NCI-H1092 (cell line): ENCODE results near the gene FLOT1.
"Not testable (repeated sequence)": the region's sequence is repeated elsewhere in the genome, so short reads cannot be mapped to it uniquely, and the experiment has no call there.

Experiments used
- DNase-seq: peaks from one replicate; lab custom pipeline; 2025; lab: John Stamatoyannopoulos, UW

FLOT1 gene

GRCh38 chr6:30747300-30747687, 4.8 kb upstream of the FLOT1 start:
- DNase-seq: no peak

GRCh38 chr6:30744054-30744805, 1.7 kb upstream of the FLOT1 start, which contains the start of gene IER3:
Gene IER3, minus strand, starts transcription at chr6:30744547. Its CDS starts 29 bp downstream, at chr6:30744518.
- no peak for DNase-seq

DNA sequence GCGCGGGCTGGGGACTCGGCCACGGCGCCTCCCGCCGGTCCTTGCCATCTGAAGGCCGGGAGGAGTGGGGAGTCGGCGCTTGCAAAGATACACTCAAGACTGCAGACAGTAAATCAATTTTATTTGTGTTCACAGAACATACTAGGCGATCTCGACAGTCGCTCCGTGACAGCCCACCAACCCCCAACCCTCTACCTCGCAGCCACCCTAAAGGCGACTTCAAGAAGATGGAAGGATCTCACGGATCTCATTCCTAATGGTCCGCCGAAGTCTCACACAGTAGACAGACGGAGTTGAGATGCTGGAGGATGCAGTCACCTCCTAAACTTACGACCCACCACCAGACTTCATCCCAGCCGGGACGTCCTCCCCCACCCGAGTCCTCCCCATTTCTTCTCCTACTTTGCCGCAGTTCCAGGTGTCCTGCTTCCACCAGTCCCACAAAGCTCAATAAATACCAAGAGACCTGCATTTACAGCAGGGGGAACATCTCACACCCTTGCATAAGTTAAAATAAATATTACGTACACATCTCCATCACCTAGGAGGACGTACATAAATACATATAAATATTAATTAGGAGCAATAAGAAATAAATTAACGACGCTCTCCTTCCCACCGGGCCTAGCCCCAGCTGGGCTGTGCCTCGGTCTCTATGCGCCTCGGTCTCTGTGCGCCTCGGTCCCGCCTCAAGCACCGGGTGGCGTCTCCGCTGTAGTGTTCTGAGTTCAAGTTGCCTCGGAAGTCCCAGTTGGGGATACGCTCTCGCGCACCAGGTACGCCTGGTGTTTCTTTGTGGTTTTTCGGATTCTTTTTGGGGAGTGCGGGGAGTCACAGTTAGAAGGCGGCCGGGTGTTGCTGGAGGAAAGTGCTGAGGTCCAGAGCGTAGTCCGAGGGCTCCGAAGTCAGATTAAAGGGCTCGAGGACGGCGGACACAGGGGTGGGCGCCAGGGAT, 889 bp upstream of the FLOT1 start:
- no peak for DNase-seq

- no peak for DNase-seq
Observed at GRCh38 chr6:30741789-30742315, 635 bp downstream of the FLOT1 start.

- DNase-seq: no peak
Observed at GRCh38 chr6:30741063-30741779, 1.3 kb downstream of the FLOT1 start.

DNA sequence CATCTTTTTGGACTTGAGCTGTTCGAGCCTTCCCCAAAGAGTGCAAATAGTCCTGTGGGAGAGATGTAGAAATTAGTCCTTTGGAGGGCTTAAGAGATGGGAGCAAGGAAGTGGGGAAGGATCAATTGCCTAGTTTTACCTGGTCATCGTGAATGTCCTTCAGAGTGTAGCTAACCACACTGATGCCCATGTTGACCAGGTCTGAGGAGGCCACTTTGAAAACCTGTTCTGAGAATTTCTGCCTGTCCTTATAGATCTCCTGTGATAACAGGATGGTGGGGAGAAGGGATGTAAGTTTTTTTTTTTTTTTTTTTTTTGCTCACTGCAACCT, 2.0 kb downstream of the FLOT1 start:
- DNase-seq: no peak

GRCh38 chr6:30738532-30738931, 4.0 kb downstream of the FLOT1 start:
- no peak for DNase-seq

- no peak for DNase-seq
Observed at GRCh38 chr6:30735668-30736314, 6.7 kb downstream of the FLOT1 start.

DNA sequence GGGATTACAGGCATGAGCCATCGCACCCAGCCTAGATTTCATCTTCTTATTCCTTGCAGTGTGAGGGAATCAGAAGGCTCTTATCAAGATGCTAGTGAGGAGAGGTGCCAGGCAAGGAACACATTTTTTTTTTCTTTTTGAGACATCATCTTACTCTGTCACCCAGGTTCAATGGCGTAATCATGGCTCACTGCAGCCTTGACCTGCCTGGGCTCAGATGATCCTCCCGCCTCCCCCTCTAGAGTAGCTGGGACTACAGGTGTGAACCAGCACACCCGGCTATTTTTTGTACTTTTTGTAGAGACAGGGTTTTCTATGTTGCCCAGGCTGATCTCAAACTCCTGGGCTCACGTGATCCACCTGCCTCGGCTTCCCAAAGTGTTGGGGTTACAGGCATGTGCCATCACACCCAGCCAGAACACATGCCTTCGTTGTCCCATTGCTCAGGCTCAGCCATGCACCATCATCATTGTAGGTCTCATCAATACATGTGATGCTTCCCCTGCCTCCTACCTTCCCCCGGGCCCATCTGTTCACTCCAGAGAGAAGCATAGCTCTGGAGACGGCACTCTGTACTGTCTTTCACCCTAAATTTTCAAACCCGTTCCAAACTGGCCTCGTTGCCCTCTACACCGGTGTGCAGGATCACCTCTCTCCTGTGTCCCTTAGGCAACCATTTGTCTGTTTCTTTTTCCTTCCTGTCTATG, 10.1 kb downstream of the FLOT1 start:
- DNase-seq: no peak

DNA sequence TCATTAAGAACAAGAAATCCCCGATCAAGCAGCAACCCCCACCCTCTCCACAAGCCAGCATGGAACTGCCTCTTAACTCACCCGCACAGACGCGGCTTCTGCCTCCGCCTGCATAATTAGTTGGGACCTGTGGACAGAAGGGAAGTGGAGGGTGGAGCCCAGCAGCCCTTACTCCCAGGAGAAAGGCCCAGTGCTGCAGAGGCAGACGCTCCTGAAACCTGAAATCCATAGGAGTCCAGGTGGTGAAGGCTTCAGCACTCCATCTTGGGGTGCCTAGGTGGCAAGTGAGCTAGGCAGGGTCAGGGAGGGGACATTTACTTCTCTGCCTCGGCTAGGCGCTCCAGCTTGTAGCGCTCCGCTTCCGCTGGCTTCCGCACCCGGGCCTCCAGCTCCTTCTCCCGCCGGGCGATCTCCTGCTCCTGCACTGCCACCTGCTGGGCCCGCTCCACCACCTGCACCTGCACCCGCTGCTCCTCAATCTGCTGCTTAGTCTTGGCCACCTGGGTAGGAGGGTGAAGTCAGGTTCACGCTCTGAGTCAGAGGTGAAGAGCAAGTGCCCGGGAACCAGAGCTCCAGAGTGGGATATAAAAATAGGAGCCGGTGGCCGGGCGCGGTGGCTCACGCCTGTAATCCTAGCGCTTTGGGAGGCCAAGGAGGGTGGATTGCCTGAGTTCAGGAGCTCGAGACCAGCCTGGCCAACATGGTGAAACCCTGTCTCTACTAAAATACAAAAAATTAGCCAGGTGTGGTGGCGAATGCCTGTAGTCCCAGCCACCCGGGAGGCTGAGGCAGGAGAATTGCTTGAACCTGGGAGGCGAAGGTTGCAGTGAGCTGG, 11.7 kb downstream of the FLOT1 start:
- peak; percentile 23 for DNase-seq

DNA sequence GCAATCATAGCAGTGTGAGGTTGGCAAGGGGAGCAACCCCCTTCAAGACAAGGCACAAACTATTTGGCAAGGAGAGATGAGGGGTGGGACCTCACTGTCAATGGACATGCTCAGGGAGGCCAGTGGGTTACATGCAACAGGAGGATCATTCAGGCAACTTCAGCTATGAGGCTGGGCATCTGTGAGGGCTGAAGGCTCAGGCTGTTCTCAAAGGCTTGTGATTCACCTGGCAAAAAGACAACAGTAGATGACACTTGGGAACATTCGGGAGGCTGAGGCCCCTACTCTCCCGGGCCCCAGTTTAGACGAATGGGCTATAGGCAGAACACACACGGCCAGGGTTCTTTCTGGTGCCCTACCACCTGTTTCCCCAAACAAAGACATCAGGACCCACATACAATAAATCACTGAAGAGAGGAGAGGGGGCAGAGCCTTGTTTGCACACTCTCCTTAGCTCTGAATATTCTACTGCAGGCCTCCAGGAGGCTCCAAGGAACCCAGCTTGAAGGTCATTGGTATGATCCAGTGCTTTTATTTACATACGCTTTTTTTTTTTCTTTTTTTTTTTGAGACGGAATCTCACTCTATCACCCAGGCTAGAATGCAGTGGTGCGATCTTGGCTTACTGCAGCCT, 14.4 kb downstream of the FLOT1 start:
- DNase-seq: no peak

GRCh38 chr6:30726506-30727413, 15.7 kb downstream of the FLOT1 start:
- DNase-seq: no peak

DNA sequence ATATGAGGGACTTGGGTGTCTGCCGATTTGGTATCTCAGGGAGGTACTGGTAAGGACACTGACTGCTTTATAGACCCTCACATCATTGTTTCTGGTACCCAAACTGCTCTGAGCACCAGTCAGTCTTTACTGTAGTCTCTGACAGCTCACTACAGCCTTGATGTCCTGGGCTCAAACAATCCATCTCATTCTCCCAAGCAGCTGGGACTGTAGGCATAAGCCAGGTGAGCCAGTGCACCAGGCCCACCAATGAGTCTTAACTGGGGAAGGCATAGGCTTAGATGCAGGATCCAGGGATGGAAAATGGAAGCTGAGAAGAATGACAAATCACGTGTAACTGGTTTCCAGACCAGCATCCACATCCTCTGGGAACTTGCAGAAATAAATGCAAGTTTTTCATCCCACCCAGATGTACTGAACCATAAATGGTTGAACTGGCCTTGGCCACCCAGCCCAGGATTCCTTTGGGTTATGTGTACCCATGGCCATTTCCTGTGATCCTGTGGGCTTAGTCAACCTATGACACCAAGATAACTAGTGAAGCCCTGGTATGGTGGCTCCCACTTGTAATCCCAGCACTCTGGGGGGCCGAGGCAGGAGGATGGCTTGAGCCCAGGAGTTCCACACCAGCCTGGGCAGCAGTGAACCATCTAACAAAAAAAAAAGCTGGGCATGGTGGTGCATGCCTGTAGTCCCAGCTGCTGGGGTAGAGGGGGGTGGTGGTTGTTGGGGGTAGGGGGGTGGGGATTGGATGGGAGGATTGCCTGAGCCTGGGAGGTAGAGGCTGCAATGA, 16.6 kb downstream of the FLOT1 start:
- DNase-seq: no peak

DNA sequence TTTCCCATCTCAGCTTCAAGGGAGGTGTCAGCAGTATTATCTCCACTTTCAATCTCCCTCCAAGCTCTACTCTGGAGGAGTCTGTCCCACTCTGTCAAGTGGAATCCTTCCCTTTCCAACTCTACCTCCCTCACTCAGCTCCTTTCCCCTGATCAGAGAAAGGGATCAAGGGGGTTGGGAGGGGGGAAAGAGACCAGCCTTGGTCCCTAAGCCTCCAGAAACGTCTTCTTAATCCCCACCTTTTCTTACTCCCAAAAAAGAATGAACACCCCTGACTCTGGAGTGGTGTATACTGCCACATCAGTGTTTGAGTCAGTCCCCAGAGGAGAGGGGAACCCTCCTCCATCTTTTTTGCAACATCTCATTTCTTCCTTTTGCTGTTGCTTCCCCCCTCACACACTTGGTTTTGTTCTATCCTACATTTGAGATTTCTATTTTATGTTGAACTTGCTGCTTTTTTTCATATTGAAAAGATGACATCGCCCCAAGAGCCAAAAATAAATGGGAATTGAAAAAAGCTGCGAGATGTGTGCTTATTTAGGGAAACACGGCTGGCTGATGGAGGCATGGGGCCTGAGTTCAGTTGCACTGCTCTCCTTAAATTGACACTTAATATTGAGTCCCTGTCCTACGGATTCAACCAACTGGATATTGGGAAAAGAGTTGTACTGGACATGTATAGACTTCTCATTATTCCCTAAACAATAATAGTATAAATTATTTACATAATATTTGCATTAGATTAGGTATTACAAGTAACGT, 17.4 kb downstream of the FLOT1 start:
- DNase-seq: no peak

DNA sequence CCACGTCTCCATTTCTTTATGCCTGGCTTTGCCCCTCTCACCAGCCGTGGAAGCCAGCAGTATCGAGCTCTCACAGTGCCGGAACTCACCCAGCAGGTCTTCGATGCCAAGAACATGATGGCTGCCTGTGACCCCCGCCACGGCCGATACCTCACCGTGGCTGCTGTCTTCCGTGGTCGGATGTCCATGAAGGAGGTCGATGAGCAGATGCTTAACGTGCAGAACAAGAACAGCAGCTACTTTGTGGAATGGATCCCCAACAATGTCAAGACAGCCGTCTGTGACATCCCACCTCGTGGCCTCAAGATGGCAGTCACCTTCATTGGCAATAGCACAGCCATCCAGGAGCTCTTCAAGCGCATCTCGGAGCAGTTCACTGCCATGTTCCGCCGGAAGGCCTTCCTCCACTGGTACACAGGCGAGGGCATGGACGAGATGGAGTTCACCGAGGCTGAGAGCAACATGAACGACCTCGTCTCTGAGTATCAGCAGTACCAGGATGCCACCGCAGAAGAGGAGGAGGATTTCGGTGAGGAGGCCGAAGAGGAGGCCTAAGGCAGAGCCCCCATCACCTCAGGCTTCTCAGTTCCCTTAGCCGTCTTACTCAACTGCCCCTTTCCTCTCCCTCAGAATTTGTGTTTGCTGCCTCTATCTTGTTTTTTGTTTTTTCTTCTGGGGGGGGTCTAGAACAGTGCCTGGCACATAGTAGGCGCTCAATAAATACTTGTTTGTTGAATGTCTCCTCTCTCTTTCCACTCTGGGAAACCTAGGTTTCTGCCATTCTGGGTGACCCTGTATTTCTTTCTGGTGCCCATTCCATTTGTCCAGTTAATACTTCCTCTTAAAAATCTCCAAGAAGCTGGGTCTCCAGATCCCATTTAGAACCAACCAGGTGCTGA, 18.4 kb downstream of the FLOT1 start:
- DNase-seq: not testable (repeated sequence)
